ENCODE measurements around the gene GPATCH1.
"Not testable (repeated sequence)": the region's sequence is repeated elsewhere in the genome, so short reads cannot be mapped to it uniquely, and the experiment has no call there.

GPATCH1 gene

GRCh38 chr19:33080761-33081681, at the start of gene GPATCH1:
Gene GPATCH1 (plus strand): TSS chr19:33081181. CDS start chr19:33081194, 13 bp downstream.
- in situ Hi-C loops (cut with MboI; ENCODE audit: low sequenced_read_pairs, unreplicated experiment), result no loop called here
- no peak for TF ChIP-seq CTCF (IDR thresholded peaks at IDR 0.05; ENCODE audit: borderline replicate concordance, control extremely low read depth, extremely low read depth, insufficient read depth, missing control alignments)

GRCh38 chr19:33032218-33032781, 48.7 kb upstream of the GPATCH1 start:
- in situ Hi-C loops (cut with MboI; ENCODE audit: low sequenced_read_pairs, unreplicated experiment), result no loop called here
- no peak for DNase-seq (ENCODE audit: low spot score)
- no peak for TF ChIP-seq CTCF (IDR thresholded peaks at IDR 0.05; ENCODE audit: borderline replicate concordance, control extremely low read depth, extremely low read depth, insufficient read depth, missing control alignments)

More at GRCh38 chr19:33080761-33081681, at the start of gene GPATCH1:
- DNase-seq (ENCODE audit: low spot score), result peak; percentile 95

- DNase-seq (ENCODE audit: low spot score), result no peak
- no peak for TF ChIP-seq CTCF (IDR thresholded peaks at IDR 0.05; ENCODE audit: borderline replicate concordance, control extremely low read depth, extremely low read depth, insufficient read depth, missing control alignments)
- in situ Hi-C loops (cut with MboI; ENCODE audit: low sequenced_read_pairs, unreplicated experiment), result no loop called here
Measured at GRCh38 chr19:33035461-33035860, 45.5 kb upstream of the GPATCH1 start.

- DNase-seq (ENCODE audit: low spot score); in situ Hi-C loops (cut with MboI; ENCODE audit: low sequenced_read_pairs, unreplicated experiment): not testable (repeated sequence)
Measured at GRCh38 chr19:33036370-33037167, 44.4 kb upstream of the GPATCH1 start.

GRCh38 chr19:33037168-33038025, 43.6 kb upstream of the GPATCH1 start:
- in situ Hi-C loops (cut with MboI; ENCODE audit: low sequenced_read_pairs, unreplicated experiment); DNase-seq (ENCODE audit: low spot score): not testable (repeated sequence)

- no peak for TF ChIP-seq CTCF (IDR thresholded peaks at IDR 0.05; ENCODE audit: borderline replicate concordance, control extremely low read depth, extremely low read depth, insufficient read depth, missing control alignments)
- in situ Hi-C loops (cut with MboI; ENCODE audit: low sequenced_read_pairs, unreplicated experiment), result no loop called here
- DNase-seq (ENCODE audit: low spot score), result no peak
Measured at GRCh38 chr19:33039108-33039599, 41.8 kb upstream of the GPATCH1 start.

- in situ Hi-C loops (cut with MboI; ENCODE audit: low sequenced_read_pairs, unreplicated experiment), result no loop called here
- DNase-seq (ENCODE audit: low spot score), result no peak
- no peak for TF ChIP-seq CTCF (IDR thresholded peaks at IDR 0.05; ENCODE audit: borderline replicate concordance, control extremely low read depth, extremely low read depth, insufficient read depth, missing control alignments)
Measured at GRCh38 chr19:33039815-33040214, 41.2 kb upstream of the GPATCH1 start.

Measured in GM13976 (cell line).